ENCODE results near the gene EYS. TPM values are rescaled to one million over a fixed set of nuclear protein-coding genes. Genes with fewer than 3 reads are reported as not detected.

EYS gene
- total RNA-seq, 1 experiment from 2014 or later, result not detected

- Histone ChIP-seq H3K23ac (ENCODE audit: insufficient read length, low read depth, low read length) (no peak overlapping the region), H4K8ac (replicated peaks; ENCODE audit: insufficient read length, low read depth, low read length) (no peak overlapping the region), H4K91ac (ENCODE audit: insufficient read length, low read depth, low read length) (no peak overlapping the region), H3K27ac (ENCODE audit: insufficient read length, low read depth, low read length) (no peak overlapping the region), H3K56ac (ENCODE audit: insufficient read length, low read depth, low read length) (no peak overlapping the region), H4K5ac (ENCODE audit: insufficient read length, low read depth, low read length) (no peak overlapping the region), H2AK5ac (ENCODE audit: insufficient read length, low read length) (no peak overlapping the region), H3K18ac (ENCODE audit: insufficient read length, low read depth, low read length) (no peak overlapping the region), H2BK20ac (ENCODE audit: low read depth, low read length, poor library complexity, severe bottlenecking) (no peak overlapping the region), H3K9me3 (ENCODE audit: control insufficient read depth, low read depth, low read length) (no peaks in the 10 kb centered on the region), H3K4me2 (ENCODE audit: insufficient read depth, insufficient read length, low read length) (no peak overlapping the region), H3K9ac (ENCODE audit: extremely low read depth, insufficient read length, low read length) (no peak overlapping the region), H3T11ph (ENCODE audit: low read length) (no peak overlapping the region), H2BK5ac (ENCODE audit: insufficient read length, low read length) (no peak overlapping the region), H3K4ac (ENCODE audit: low read depth, low read length) (no peak overlapping the region), H3K4me1 (ENCODE audit: insufficient read depth, low read length) (no peaks in the 10 kb centered on the region), H2BK12ac (ENCODE audit: insufficient read length, low read depth, low read length) (no peak overlapping the region), H2BK120ac (ENCODE audit: low read depth, low read length, poor library complexity, severe bottlenecking) (no peak overlapping the region), H3K23me2 (ENCODE audit: insufficient read length, low read depth, low read length, poor library complexity, severe bottlenecking) (no peaks in the 10 kb centered on the region), H3K27me3 (ENCODE audit: insufficient read depth, low read length) (no peaks in the 10 kb centered on the region), H2BK15ac (ENCODE audit: low read depth, low read length) (no peak overlapping the region), H4K20me1 (ENCODE audit: control insufficient read depth, insufficient read depth, insufficient read length) (no peaks in the 10 kb centered on the region), H2AFZ (ENCODE audit: low read length) (no peak overlapping the region), H3K79me1 (ENCODE audit: insufficient read depth, low read depth, low read length, poor library complexity, severe bottlenecking) (no peaks in the 10 kb centered on the region), H3K79me2 (ENCODE audit: insufficient read depth, low read length) (no peaks in the 10 kb centered on the region), H3K14ac (ENCODE audit: insufficient read depth, low read length) (no peak overlapping the region)
- Mint-ChIP-seq H3K36me3 (ENCODE audit: insufficient read depth in 1 of 3, low read depth in 3 of 3) (peaks cover 2 to 6% (median 3%) of the 10 kb centered on the region in 3 experiments; a peak in 4 of 7 replicates), H3K4me1 (no peaks in the 10 kb centered on the region), H3K4me3 (no peak overlapping the region), H3K27me3 (ENCODE audit: low read depth) (no peaks in the 10 kb centered on the region; the same call in 1 of the 2 replicates), H3K27ac (no peak overlapping the region), H3K9me3 (peaks cover 5 to 11% of the 10 kb centered on the region in 2 experiments; a peak in 3 of 5 replicates)
- TF ChIP-seq CTCF (conservative IDR thresholded peaks at IDR 0.05), result no peak
- no CpG with 5 or more reads among the region's 1 CpG for WGBS (ENCODE audit: extremely low coverage, insufficient read length, low lambda C conversion rate)
- no peak for DNase-seq
Observed at GRCh38 chr6:64847396-64847795, 859.6 kb downstream of the EYS start.
